HG03575 (cell line): ENCODE measurements around the gene CDC16.
A peak's percentile ranks its signal among the peaks of the same experiment; 100 is the strongest.

ENCODE experiments used
- ATAC-seq: cut with Tn5 transposase; IDR thresholded peaks from one replicate; pipeline ENCODE4 v1.9.1; 2021; ENCODE audit not compliant: unreplicated experiment, insufficient number of reproducible peaks, low FRiP score; ENCODE audit errors: extremely low read depth

Gene CDC16

DNA sequence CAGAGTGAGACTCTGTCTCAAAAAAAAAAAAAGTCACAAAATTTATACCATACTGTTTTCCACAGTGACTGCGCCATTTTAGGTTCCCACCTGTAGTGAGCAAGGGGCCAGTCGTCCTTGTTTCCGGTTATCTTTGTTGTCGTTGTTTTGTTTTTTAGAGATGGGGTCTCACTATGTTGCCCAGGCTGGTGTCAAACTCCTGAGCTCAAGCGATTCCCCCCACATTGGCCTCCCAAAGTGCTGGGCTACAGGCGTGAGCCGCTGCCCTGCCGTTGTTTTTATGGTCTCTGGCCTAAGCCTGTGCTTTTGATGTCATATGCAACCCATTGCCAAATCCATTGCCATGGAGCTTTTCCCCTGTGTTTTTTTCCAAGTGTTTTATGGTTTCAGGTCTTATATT, 50.0 kb downstream of the CDC16 start:
- no peak for ATAC-seq

DNA sequence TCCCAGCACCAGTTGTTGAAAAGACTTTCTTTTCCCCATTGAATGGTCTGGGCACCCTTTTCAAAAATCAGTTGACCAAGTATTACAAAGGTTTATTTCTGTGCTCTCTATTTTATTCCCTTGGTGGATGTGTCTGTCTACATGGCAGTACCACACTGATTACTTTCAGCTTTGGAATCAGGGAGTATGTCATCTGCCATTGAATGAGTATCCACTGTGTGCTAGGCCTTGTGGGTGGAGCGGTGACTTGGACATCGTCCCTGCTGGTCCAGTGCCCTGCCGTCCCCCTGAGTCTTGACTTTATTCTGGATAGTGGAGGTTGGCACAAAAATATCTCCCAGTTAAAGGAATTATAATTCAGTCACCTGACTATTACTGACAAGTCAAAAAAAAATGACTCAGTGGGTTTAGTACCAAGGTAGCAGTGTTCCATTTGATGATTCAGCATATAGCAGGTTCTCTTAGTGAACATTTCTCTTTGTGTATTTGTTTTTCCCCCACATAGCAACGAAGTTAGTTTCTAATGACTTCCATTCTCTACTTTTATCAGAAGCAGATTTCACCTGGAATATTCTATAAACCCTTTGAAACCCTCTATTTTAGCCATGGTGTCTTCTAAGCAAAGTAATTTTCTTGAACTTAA, 50.6 kb downstream of the CDC16 start:
- no peak for ATAC-seq

DNA sequence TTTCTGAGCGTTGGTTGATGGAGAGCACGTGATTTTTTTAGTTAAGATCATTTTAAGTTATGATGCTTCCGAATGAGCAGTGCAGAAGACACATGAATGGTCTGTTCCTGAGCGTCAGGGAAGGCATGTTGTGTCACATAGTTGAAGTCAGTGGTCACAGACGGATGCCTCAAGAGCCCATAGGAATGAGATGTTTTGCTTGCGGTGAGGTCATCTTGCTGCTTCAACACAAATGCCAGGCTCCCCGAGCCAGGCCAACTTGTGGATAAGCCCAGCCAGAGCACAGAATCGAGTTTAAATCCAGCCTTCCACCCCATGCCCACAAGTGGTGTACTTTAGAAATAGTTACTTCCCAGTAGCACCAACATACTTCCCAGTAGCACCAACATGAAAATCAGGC, 52.1 kb downstream of the CDC16 start:
- ATAC-seq, result no peak

DNA sequence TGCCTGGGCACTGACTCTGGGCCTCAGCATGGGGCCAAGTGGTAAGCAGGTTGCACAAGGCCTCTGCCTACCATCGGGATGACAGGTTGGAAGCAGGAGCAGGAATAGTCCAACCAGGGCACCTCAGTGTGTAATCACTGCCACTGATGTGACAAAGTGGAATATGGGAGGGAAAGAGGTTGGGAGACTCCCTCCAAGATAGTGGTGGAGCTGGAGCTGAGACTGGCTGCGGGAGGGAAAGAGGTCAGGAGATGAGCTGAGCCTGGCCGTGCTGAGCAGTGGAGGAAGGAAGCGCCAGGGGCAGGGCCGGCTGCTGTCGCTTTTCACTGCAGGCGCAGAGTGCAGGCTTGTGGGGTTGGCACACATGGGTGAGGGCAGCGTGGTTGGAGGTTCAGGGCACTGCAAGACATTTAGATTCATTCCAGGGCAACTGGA, 53.5 kb downstream of the CDC16 start:
- no peak for ATAC-seq

DNA sequence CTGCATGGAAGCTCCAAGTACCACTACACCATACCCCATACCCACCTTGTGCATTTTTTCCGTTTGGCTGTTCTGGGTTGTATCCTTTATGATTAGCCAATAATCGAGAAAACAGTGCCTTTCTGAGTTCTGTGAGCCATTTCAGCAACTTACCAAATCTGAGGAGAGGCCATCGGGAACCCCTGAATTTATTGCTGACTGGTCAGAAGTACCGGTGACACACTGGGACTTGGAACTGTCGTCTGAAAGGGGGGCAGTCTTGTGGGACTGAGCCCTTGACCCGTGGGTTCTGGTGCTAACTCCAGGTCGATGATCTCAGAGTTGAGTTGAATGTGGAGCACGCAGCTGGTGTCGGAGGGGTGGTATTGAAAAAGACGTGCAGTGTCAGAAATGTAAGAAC, 61.8 kb downstream of the CDC16 start:
- ATAC-seq, result no peak

DNA sequence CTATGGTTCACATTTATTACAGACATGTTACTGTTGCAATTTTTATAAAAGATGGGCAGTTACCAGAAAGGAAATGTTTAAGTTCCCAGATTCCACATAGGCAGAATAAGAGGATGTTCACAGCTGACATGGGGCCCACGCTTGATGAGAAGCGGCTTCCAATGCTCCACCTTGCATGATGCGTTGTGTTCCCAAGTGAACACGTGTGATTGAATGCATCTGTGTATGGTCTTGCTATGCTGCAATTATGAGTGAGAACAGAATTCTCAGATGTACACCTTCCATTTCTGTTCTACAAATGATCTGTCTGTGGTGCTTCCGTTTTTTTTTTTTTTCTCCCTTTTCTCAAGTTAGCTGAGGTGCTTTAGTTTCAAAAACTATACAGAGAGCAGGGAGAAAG, 62.2 kb downstream of the CDC16 start:
- no peak for ATAC-seq

DNA sequence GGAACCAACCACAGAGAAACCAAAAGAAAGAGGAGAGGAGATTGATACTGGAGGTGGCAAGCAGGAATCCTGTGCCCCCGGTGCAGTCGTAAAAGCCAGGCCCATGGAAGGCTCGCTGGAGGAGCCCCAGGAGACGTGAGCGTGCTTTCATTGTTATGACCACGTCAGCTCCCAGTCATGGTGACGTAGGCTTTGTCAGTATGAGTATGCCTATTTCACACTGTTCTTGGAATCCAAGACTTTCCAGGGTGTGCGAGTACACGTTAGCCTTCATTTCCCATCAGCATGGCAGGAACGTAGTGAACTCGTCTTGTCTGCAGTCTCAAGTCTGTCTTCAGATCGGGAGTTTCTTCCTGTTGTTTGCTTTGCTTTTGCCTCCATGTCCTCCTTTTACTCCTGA, 64.2 kb downstream of the CDC16 start:
- no peak for ATAC-seq

DNA sequence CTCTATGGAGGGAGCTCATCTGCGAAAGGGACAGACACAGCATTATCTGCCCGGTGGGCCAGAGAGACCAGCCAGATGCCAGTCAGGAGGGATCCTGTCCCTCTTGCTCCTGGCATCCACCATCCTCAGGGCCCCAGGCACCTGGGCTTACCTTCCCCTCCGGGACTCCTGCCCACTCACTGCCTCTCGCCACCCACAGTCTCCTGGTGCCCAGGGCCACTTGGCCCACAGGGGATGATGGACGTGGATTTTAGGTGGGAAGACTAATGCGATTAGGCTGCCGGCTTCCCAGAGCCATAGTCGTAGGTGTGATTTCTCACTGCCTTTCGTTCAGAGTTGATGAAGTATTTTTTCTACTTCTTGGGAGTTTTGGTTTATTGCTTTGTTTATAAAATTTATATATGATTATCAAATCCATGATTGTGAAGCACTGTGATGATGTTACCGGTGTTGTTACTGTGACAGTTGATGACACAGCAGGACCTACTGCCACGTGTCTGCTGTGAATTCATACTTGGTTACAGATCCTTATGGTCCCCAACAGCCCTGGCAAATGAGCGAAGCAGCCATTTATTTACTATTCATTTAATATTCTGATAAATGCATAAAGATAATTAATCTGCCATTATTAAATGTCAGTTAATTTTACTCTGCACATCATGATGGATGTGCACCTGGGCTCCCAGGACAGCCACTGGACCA, 65.1 kb downstream of the CDC16 start:
- no peak for ATAC-seq

DNA sequence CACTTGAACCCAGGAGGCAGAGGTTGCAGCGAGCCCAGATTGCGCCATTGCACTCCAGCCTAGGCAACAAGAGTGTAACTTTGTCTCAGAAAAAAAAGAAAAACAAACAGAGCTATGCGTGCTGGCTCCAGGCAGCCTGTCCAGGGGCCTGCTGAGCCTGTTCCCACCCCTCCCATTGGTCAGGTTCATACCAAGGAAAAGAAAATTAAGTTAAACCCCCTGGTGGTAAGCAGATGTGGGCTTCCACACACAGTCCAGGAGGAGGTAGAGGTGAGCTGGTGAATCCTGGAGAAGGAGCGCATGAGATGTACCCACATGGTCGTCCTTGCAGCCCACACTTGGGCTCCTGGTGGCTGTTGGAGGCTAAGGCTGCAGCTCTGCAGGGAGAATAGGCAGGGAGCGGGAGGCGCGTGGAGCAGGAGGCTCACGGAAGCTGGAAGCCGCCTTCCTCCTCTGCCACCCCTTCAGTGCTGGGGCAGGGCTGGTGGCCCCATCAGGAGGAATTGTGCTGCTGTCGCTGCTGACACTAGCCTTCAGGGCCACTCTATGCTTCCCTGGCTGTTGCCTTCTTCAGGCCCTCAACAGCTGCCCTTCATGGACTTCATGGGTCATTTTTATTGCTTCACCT, 69.1 kb downstream of the CDC16 start:
- no peak for ATAC-seq

DNA sequence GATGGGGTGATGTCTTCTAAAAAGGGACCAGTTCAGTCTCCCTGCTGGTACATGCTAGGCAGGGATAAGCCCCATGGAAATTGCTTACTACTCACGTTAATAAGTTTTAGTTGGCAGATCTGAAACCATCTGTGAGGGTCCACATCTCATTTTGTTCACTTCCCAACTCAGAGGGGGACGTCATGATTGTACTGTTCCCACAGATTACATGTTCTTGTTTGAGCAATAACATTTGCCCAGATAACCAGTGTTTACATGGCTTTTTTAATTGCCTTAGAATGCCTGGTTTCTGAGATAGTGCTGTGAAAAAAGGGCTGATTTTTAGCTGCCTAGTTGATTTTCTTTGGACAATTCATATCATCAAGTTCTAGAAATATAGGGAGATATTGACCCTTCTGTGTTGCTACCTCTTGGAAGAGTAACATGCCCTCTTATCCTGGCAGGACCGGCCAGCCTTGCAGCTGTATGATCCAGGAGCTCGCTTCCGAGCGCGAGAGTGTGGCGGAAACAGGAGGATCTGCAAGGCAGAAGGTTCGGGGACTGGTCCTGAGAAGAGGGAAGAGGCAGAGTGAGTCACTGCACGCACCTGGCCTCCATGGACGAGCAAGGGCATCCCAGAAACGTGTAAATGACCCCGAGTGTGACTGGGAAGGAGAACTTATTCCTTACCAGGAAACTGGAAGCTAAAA, 69.8 kb downstream of the CDC16 start:
- ATAC-seq, result no peak

DNA sequence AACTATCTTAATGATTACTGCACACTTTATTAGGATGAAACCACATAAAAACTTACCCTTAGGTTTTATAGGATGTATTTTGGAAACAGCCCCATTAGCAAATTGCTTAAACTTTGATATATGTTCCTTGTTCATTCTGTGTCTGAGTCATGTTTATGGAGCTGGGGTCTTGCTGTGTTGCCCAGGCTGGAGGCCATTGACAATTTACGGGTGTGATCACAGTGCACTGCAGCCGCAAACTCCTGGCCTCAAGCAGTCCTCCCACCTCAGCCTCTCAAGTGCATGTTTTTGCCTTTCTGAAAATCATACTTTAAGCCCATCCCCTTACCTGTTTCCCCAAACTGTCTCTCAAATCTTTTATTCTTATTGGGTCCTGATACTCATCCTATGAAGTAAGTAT, 74.4 kb downstream of the CDC16 start:
- ATAC-seq, result no peak

DNA sequence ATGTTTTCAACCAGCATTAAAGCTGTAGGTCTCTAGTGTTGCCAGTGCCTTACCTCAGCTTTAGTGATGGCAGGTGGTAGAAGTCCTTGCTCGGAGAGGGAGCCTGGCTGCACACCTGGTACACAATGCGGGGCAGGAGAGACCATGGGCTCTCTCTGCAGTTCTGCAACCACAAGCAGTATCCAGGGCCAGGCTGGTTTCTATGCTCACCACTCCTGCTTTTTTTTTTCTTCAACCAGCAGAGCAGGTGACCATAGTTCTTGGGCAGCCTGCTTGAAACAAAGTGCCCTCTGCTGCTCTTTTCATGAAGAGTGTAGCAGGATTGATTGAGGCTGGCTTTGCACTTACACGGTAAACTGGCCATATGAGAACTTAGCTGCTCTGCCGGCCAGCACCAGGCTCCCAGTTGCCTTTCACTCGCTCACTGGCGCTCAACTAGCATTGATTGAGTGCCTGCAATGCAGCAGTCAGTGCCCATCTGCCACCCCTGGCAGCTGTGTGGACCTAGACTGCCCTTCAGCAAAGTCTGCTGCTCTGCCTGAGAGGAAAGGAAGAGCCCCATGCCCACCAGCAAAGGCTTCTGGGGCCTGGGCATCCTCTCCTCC, 75.2 kb downstream of the CDC16 start:
- no peak for ATAC-seq

DNA sequence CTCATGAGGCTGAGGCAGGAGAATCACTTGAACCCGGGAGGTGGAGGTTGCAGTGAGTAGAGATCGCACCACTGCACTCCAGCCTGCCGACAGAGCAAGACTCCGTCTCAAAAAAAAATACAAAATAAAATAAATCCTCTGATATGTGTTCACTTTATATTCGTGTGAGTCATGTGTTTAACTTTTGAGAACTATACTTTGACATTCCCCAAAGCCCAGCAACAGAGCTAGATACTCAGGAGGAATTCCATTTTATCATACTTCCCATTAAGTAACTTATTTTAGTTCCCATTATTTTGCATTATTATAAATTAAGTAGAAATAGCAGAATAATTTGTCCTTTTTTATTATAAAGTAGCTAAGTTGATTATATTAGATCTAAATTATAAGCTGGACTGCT, 76.3 kb downstream of the CDC16 start:
- ATAC-seq, result no peak

DNA sequence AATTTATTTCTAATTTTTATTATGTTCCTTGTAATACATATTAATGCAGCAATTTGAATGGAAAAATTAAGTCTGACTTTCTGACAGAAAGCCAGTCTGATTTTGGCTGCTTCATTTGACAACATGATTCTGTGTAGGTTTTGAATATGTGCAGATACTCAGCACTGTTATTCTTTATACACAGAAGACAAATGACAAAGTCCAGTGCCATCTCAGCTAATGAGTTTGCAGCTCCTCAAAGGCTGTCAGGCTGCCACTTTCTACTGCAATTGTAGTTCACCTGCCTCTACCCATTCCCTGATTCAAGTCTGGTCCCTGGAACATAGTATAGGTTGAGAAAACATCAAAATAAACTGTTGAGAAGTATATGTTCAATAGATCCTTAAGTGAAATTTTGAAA, 76.7 kb downstream of the CDC16 start:
- ATAC-seq, result no peak

DNA sequence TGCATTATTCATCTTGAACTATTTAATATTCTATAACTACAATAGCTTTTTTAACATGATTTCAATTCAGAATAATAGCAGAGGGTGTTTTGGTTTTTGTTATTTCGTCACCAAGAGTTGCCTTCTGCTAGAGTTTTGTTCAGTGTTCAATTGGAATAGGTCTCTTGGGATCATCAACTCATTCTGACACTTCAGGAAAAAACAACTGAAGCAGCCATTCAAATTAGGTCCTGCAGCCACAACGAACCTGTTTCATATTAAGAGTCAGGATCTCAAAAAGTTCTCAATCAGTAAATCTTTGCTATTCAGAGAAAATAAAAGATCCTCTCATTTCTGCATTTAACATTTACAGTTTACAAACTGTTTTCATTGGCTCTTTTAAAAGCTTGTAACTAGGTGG, 77.2 kb downstream of the CDC16 start:
- no peak for ATAC-seq

DNA sequence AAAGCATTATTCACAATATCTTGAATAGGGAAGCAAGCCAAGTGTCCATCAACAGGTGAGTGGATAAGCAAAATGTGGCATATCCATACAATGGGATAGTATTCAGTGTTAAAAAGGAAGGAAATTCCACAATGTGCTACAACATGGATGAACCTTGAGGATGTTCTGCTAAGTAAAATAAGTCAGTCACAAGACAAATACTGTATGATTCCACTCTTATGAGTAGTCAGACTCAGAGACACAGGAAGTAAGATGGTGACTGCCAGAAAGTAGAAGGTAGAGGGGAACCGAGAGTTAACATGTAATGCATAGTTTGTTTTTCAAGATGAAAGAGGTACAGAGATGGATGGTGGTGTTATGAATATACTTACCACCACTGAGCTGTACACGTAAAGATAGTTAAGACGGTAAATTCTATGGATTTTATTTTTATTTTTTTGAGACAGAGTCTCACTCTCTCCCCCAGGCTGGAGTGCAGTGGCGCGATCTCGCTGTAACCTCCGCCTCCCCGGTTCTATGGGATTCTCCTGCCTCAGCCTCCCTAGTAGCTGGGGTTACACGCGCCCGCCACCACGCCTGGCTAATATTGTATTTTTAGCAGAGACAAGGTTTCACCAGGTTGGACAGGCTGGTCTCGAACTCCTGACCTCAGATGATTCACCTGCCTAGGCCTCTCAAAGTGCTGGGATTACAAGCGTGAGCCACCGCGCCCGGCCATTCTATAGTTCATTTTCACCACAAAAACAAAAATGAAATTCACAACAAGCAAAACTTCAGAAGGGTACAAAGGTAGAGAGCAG, 78.6 kb downstream of the CDC16 start:
- no peak for ATAC-seq

DNA sequence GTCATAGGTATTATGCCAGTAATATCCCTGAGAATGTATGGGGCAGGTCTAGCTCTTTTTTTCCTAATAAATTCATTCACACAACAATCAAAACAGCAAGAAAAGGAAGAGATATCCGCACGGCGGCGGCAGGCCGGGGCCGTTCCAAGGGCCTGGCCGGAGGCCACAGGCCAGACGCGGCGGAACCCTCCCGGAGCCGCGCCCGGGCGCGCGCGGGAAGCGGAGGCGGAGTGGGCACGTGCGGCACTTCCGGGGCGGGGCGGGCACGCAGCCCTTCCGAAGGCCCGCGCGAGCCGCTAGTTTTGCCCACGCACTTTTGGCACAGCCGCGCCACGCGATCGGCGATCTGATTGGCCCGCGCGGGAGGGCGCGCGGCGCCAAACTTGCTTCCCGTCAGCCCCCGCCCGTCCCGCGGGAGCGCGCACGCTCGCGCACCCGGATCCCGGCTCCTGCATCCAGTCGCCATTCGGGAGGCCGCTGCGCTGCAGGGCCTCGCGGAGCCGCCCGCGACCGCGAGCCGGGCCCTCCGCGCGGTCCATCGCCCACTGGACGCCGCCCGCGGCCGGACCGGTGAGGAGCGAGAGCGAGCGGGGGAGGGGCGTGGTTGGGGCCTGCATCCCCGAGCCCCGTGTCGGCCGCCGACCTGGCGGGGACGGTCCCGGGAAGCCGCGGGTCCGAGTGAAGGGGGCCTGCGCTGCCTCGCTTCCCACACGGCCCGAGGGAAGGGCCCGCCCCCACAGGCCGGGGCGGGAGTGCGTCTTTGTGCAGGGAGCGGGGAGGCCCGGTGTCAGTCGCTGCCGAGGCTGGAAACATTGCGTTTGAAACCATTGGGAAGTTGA, 79.6 kb downstream of the CDC16 start, which contains the start of gene CHAMP1:
Gene CHAMP1 (plus strand): TSS at position 430 of the 839 bp plus-strand sequence. CDS start 9,340 bp downstream, outside the sequence.
- ATAC-seq, result peak; percentile 35
